BJ (cell line): Measurements from ENCODE around the gene C20orf204. TPM values are rescaled to one million over a fixed set of nuclear protein-coding genes. Genes with fewer than 3 reads are reported as not detected.

ENCODE experiments used
- CTCF ChIA-PET: fragments of 350-600 bp; formaldehyde crosslinking; extraction: SDS; loops from one replicate; lab custom pipeline; 2021; ENCODE audit warnings: antibody characterized with exemption, inconsistent platforms; lab: Yijun Ruan, JAX
- POLR2A ChIA-PET: fragments of 300-600 bp; sonication (Branson Sonifier 250); formaldehyde crosslinking; extraction: SDS; loops from one replicate; lab custom pipeline; 2021; ENCODE audit warnings: antibody characterized with exemption; lab: Charles Lee
- DNase-seq: peaks from one replicate; pipeline ENCODE4 v3.0.0-alpha.2; 2011; ENCODE audit warnings: low read depth
- H3K27me3 ChIP-seq: 2 replicates; pipeline ENCODE4 v1.6.0; 2011; ENCODE audit warnings: low read length; ENCODE audit not compliant: control insufficient read depth, insufficient read depth
- H3K36me3 ChIP-seq: 2 replicates; pipeline ENCODE4 v1.5.1; 2011; ENCODE audit warnings: low read length; ENCODE audit not compliant: control insufficient read depth, insufficient read depth
- H3K4me3 ChIP-seq: 2 replicates; pipeline ENCODE4 v1.5.1; 2011; ENCODE audit warnings: low read depth, mild to moderate bottlenecking, control low read depth, low read length
- polyA plus RNA-seq: library from polyadenylated mRNA; depleted of rRNA; stranded (reverse); fragments of >200 nt; gene quantifications from 2 replicates; pipeline ENCODE4 v1.2.3, GENCODE V29; 2011
- TF ChIP-seq, protein P1 (sequence below): IDR thresholded peaks from 2 replicates; pipeline ENCODE4 v1.5.1; 2011; ENCODE audit warnings: low read depth, mild to moderate bottlenecking, control low read depth, inconsistent platforms, low read length, moderate library complexity; ENCODE audit not compliant: insufficient read depth

Gene C20orf204
- polyA plus RNA-seq, 1 experiment, result 0.05 TPM

DNA sequence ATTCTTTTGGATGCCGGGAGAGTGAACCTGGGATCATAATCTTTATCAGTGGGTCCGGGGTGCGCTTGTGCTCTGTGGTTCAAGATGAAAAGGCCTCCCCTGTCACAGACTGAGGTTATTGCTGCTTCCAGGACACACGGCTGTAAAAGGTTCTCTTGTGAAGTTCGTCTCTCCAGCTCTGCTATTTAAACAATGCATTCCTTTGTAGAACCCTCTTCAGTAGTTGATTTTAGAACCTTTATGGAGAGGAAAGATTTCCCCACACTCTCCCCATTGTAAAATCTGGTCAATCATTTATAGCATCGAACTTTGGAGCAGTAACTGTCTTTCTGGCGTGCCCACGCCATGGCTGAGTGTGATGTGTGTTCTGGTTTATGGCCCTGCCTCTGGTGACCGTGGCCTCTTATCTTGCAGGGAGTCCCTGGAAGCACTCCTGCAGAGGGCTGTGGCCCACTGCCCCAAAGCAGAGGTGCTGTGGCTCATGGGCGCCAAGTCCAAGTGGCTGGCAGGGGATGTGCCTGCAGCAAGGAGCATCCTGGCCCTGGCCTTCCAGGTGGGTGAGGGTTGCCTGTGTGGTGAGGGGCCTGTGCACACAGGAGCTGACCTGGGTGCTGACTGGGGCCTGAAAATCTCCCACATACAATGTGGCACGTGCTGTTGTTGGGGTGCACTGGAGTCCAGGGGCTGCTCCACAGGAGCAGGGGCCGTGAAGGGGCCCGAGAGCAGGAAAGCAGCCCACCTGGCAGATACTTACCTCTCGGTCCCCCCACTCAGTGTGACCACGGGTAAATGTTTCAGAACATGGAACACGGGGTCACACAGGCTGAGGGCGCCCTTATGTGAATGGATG, 11.6 kb upstream of the C20orf204 start:
- Histone ChIP-seq H3K36me3 (peaks cover 58% of the 10 kb centered on the region), H3K4me3 (no peak overlapping the region), H3K27me3 (no peaks in the 10 kb centered on the region)
- DNase-seq, result no peak
- ChIA-PET CTCF (no interaction called here), POLR2A (no interaction called here)
- TF ChIP-seq, protein P1, sequence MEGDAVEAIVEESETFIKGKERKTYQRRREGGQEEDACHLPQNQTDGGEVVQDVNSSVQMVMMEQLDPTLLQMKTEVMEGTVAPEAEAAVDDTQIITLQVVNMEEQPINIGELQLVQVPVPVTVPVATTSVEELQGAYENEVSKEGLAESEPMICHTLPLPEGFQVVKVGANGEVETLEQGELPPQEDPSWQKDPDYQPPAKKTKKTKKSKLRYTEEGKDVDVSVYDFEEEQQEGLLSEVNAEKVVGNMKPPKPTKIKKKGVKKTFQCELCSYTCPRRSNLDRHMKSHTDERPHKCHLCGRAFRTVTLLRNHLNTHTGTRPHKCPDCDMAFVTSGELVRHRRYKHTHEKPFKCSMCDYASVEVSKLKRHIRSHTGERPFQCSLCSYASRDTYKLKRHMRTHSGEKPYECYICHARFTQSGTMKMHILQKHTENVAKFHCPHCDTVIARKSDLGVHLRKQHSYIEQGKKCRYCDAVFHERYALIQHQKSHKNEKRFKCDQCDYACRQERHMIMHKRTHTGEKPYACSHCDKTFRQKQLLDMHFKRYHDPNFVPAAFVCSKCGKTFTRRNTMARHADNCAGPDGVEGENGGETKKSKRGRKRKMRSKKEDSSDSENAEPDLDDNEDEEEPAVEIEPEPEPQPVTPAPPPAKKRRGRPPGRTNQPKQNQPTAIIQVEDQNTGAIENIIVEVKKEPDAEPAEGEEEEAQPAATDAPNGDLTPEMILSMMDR, result no peak

DNA sequence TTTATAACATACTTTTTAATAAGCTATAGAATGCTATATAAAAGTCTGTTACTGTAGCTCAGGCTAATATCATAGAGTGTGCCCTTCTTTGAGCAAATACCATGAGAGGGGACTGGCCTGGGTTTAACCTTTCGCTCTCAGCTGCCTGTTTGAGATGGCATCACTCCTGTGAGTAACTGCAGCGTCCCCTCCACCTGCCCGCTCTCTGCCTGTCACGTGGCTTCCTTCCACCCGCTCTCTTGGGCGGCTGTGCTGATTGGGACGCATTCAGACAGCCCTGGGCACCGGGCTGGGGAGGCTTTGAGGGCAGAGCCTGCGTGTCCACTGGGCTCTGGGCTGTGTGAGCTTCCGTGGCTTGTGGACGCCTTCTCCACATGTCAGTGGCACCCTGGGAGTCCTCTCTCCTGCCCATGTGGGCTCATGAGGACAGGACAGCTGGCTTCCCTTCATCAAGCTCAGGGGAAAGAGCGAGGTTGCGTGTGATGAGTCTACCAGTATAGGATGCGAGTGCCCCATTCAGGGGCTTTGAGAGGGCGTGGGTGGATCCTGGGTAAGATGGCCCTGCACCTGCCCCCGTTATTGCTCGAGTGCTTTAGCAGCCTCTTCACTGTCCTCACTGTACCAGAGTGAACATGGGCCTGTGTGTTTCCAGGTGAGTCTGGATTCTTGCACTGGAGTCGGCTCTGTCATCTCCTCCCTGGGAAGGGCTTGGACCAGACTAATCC, 10.7 kb upstream of the C20orf204 start:
- H3K36me3 ChIP-seq, result peaks cover 61% of the 10 kb centered on the region
- ChIA-PET POLR2A (no interaction called here), CTCF (no interaction called here)
- no peak overlapping the region for H3K4me3 ChIP-seq
- no peaks in the 10 kb centered on the region for H3K27me3 ChIP-seq
- DNase-seq, result no peak
- TF ChIP-seq, protein P1, result no peak

DNA sequence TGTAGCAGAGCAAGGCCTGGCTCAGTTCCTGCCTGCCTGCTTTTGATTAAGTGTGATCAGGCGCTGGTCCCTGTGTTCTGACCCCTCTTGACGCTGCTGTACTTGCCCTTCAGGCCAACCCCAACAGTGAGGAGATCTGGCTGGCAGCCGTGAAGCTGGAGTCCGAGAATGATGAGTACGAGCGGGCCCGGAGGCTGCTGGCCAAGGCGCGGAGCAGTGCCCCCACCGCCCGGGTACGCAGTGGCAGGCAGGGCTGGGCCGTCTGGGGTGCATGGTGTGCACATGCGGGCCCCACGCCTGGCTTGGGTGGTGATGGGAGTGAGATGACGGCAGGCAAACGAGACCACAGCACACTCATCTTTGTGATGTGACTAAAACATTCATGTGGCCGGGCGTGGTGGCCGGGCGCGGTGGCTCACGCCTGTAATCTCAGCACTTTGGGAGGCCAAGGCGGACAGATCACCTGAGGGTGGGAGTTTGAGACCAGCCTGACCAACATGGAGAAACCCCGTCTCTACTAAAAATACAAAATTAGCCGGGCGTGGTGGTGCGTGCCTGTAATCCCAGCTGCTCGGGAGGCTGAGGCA, 10.1 kb upstream of the C20orf204 start:
- no peak for DNase-seq
- CTCF ChIA-PET, result interaction anchor here (0.6 kb wide), 1 partner anchor 1645 kb away, joined by 4 read pairs; no protein-coding TSS in a partner anchor
- TF ChIP-seq, protein P1, result no peak
- Histone ChIP-seq H3K4me3 (no peak overlapping the region), H3K36me3 (peaks cover 61% of the 10 kb centered on the region), H3K27me3 (no peaks in the 10 kb centered on the region)
- POLR2A ChIA-PET, result no interaction called here

DNA sequence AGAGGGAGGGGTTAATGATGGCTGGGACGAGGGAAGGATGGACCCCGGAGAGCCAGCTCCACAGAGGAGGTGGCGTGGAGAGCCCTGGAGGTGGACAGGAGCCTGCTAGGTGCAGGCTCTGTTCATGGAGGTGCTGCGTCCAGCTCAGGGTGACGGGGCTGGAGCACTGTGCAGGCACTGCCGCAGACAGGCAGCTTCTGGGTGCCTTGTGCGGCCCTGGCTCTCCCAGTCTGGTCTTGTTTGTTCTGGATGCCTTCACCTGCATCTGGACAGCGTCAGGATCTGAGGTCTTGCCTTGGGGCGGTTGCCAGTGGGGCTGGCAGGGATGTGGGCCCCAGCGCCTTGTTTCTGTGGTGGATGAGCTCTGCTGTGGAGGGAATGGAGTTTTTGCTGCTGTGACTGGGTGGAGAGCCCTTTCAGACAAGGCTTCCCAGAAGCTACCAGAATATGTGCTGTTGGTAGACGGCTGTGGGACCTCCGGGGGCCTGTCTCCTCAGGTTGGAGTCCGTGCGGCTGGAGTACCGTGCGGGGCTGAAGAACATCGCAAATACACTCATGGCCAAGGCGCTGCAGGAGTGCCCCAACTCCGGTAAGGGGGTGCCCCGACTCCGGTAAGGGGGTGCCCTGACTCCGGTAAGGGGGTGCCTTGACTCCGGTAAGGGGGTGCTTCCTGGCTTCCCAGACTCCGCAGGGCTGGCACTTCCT, 7.8 kb upstream of the C20orf204 start:
- Histone ChIP-seq H3K4me3 (no peak overlapping the region), H3K36me3 (peaks cover 56% of the 10 kb centered on the region), H3K27me3 (no peaks in the 10 kb centered on the region)
- ChIA-PET CTCF (interaction anchor here (1.1 to 2.8 kb wide), 3 partner anchors 10 to 32 kb away, joined by 3 to 11 read pairs (median 3); no protein-coding TSS in a partner anchor), POLR2A (no interaction called here)
- TF ChIP-seq, protein P1, result no peak
- DNase-seq, result no peak
